Neural crest cell (in vitro differentiated cells): Measurements from ENCODE around the gene MED8. TPM values are rescaled to one million over a fixed set of nuclear protein-coding genes. Genes with fewer than 3 reads are reported as not detected.

Experiments
- DNase-seq: peaks from one replicate; pipeline ENCODE4 v3.0.0; 2021; ENCODE audit warnings: low read depth, mixed read lengths, low spot score
- H3K27ac Mint-ChIP-seq: one replicate; pipeline ENCODE4 v1.8.0; 2021; ENCODE audit warnings: mild to moderate bottlenecking, mixed read lengths; ENCODE audit not compliant: unreplicated experiment
- H3K27me3 Mint-ChIP-seq: 2 replicates; pipeline ENCODE4 v1.8.0; 2021; ENCODE audit warnings: low read depth, mild to moderate bottlenecking, mixed read lengths
- H3K36me3 Mint-ChIP-seq: 2 replicates; pipeline ENCODE4 v1.8.0; 2021; ENCODE audit warnings: low read depth, mild to moderate bottlenecking, mixed read lengths
- H3K4me1 Mint-ChIP-seq: 2 replicates; pipeline ENCODE4 v1.8.0; 2021; ENCODE audit warnings: mixed read lengths
- H3K4me3 Mint-ChIP-seq: one replicate; pipeline ENCODE4 v1.8.0; 2021; ENCODE audit warnings: mild to moderate bottlenecking, mixed read lengths
- H3K9me3 Mint-ChIP-seq: 2 replicates; pipeline ENCODE4 v1.8.0; 2021; ENCODE audit warnings: mixed read lengths
- total RNA-seq: library from RNA; stranded (reverse); gene quantifications from 2 replicates; pipeline ENCODE4 v1.2.1, GENCODE V29; 2021
- TF ChIP-seq, protein P1 (sequence below): fragments of 200-600 bp; sonication (generic); conservative IDR thresholded peaks from 2 replicates; pipeline ENCODE4 v1.5.0; 2021; ENCODE audit warnings: antibody characterized with exemption, mild to moderate bottlenecking

The MED8 gene
- total RNA-seq, 1 donor from 2014 or later, result 33.9 TPM

DNA sequence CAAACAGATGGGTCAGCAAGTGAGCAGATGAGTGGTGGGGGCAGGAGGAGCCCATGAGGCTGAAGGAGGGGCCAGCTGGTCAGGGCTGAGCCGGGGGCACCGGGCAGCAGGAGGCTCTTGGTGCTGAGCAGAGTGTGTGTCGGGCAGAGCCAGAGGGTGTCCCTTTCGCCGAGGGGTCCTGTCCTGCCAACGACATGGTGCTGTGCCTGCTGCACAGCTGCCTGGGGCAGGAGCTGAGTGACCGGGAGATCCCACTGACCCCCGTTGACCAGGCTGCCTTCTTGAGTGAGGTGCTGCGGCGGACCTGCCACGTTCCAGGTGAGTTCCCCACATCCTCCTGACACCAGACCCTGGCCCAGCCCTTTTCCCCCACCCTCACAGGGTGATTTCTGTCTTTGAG, 36.6 kb upstream of the MED8 start:
- Mint-ChIP-seq H3K36me3 (peaks cover 11% of the 10 kb centered on the region), H3K4me3 (no peak overlapping the region), H3K4me1 (no peaks in the 10 kb centered on the region), H3K9me3 (no peaks in the 10 kb centered on the region), H3K27ac (no peak overlapping the region), H3K27me3 (no peaks in the 10 kb centered on the region)
- TF ChIP-seq, protein P1, sequence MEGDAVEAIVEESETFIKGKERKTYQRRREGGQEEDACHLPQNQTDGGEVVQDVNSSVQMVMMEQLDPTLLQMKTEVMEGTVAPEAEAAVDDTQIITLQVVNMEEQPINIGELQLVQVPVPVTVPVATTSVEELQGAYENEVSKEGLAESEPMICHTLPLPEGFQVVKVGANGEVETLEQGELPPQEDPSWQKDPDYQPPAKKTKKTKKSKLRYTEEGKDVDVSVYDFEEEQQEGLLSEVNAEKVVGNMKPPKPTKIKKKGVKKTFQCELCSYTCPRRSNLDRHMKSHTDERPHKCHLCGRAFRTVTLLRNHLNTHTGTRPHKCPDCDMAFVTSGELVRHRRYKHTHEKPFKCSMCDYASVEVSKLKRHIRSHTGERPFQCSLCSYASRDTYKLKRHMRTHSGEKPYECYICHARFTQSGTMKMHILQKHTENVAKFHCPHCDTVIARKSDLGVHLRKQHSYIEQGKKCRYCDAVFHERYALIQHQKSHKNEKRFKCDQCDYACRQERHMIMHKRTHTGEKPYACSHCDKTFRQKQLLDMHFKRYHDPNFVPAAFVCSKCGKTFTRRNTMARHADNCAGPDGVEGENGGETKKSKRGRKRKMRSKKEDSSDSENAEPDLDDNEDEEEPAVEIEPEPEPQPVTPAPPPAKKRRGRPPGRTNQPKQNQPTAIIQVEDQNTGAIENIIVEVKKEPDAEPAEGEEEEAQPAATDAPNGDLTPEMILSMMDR, result no peak
- DNase-seq, result no peak

DNA sequence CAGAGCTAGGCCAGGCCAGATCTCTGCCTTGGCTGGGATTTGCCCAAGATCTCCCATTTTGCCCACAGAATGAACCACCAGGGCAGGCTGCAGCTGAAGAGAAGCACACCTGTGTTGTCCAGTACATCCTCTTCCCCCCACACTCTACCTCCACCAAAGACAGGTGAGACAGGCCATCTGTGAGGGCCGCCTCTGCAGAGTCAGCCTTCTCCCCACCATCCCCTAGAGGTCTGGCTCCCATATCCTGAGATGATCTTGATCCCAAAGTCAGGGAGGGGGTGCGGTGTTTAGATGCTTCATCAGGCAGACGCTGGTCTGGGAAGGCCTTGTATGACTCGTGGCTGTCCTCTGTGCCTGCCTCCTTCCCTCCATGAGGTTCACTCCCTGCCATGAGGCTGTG, 35.4 kb upstream of the MED8 start:
- Mint-ChIP-seq H3K9me3 (no peaks in the 10 kb centered on the region), H3K4me3 (no peak overlapping the region), H3K27me3 (no peaks in the 10 kb centered on the region), H3K27ac (no peak overlapping the region), H3K36me3 (peaks cover 6% of the 10 kb centered on the region), H3K4me1 (no peaks in the 10 kb centered on the region)
- DNase-seq, result no peak
- TF ChIP-seq, protein P1, result no peak

DNA sequence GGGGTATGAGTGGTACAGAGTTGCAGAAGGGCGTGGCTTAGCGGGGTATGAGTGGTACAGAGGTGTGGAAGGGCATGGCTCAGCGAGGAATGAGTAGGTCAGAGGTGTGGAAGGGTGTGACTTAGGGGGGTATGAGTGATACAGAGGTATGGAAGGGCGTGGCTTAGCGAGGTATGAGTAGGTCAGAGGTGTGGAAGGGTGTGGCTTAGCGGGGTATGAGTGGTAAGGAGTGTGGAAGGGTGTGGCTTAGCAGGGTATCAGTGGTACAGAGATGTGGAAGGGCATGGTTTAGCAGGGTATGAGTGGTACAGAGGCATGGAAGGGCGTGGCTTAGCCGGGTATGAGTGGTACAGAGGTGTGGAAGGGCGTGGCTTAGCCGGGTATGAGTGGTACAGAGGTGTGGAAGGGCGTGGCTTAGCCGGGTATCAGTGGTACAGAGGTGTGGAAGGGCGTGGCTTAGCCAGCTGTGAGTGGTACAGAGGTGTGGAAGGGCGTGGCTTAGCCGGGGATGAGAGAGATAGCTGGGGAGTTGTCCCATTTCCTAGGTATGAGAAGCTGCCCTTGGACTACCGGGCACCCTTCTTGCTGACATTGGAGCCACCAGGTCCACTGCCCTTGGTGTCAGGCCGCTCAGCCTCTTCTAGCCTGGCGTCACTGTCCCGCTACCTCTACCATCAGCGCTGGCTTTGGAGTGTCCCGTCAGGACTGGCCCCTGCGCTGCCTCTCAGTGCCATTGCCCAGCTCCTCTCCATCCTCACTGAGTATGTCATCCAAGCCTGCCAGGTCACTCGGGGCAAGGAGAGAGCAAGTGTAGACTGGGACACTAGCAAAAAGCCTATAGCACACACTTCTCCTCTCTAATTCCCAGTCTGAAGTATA, 34.3 kb upstream of the MED8 start:
- Mint-ChIP-seq H3K36me3 (peaks cover 6% of the 10 kb centered on the region), H3K9me3 (no peaks in the 10 kb centered on the region), H3K27ac (no peak overlapping the region), H3K27me3 (no peaks in the 10 kb centered on the region), H3K4me3 (no peak overlapping the region), H3K4me1 (no peaks in the 10 kb centered on the region)
- no peak for DNase-seq
- TF ChIP-seq, protein P1, result no peak

DNA sequence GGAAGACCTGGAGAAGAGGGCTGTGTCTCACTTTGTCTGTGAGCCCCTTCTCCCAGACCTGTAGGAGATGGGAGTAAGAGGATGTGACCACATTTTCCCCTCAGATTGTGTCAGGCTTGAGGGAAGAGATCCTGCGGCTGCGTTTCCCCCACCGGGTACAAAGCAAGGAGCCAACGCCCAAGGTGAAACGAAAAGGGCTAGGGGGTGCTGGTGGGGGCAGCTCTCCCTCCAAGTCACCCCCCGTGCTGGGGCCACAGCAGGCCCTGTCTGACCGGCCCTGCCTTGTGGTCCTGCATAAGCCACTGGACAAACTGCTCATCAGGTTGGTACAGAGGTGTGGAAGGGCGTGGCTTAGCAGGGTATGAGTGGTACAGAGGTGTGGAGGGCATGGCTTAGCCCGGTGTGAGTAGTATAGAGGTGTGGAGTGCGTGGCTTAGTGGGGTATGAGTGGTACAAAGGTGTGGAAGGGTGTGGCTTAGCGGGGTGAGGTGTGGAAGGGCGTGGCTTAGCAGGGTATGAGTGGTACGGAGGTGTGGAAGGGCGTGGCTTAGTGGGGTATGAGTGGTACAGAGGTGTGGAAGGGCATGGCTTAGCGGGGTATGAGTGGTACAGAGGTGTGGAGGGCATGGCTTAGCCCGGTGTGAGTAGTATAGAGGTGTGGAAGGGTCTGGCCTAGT, 33.5 kb upstream of the MED8 start:
- H3K27me3 Mint-ChIP-seq, result no peaks in the 10 kb centered on the region
- TF ChIP-seq, protein P1, result no peak
- peaks cover 6% of the 10 kb centered on the region for H3K36me3 Mint-ChIP-seq
- no peak for DNase-seq
- H3K4me3 Mint-ChIP-seq, result no peak overlapping the region
- no peaks in the 10 kb centered on the region for H3K9me3 Mint-ChIP-seq
- H3K4me1 Mint-ChIP-seq, result no peaks in the 10 kb centered on the region
- H3K27ac Mint-ChIP-seq, result no peak overlapping the region

DNA sequence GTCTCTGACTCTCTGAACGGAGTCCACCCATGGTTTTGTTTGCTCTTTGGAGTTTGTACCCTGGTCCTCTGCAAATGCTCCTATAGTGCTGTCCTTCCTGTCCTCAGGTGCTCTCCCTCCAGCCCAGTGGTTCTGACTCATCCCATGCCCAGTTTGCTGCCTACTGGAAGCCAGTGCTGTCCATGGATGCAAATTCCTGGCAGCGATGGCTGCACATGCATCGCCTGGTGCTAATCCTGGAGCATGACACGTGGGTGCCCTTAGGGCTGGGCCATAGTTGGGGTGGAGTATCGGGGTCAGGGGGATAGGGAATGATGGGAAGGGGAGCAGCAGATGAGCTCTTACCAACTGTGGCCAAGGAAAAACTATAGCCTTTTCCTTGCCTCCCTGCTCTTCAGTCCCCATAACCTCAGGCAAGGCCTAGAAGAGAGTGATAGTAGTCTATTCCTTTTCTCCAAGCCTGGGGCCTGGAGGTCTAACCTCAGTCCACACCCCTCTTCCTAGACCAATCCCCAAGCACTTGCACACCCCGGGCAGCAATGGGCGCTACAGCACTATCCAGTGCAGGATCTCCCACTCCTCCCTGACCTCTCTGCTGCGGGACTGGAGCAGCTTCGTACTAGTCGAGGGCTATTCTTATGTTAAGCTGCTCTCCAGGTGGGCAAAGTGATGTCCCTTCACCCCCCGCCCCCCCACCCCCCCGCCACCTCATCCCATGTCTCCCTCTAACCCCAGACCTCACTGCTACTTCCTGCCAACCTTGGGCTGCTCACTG, 32.6 kb upstream of the MED8 start:
- DNase-seq, result no peak
- H3K4me1 Mint-ChIP-seq, result no peaks in the 10 kb centered on the region
- H3K36me3 Mint-ChIP-seq, result peaks cover 6% of the 10 kb centered on the region
- TF ChIP-seq, protein P1, result no peak
- no peaks in the 10 kb centered on the region for H3K9me3 Mint-ChIP-seq
- H3K27ac Mint-ChIP-seq, result no peak overlapping the region
- H3K27me3 Mint-ChIP-seq, result no peaks in the 10 kb centered on the region
- no peak overlapping the region for H3K4me3 Mint-ChIP-seq
